Activated CD8-positive, alpha-beta T cell treated with anti-CD3 and anti-CD28 coated beads for 36 hours (primary cell): Measurements from ENCODE around the gene MRGPRX1. TPM values are rescaled to one million over a fixed set of nuclear protein-coding genes. Genes with fewer than 3 reads are reported as not detected.
"Not testable (repeated sequence)": the region's sequence is repeated elsewhere in the genome, so short reads cannot be mapped to it uniquely, and the experiment has no call there.

ENCODE experiments used
- ATAC-seq: fragments of 200-7000 bp; cut with Tn5 transposase; one replicate; pipeline ENCODE4 v1.10.0; 2021; ENCODE audit warnings: mild to moderate bottlenecking, moderate library complexity
- CTCF ChIA-PET: fragments of 350-600 bp; sonication (Branson Sonifier 250); formaldehyde crosslinking; loops from one replicate; lab custom pipeline; 2021; ENCODE audit warnings: antibody characterized with exemption; lab: Charles Lee
- POLR2A ChIA-PET: fragments of 350-600 bp; sonication (Branson Sonifier 250); formaldehyde crosslinking; loops from one replicate; lab custom pipeline; 2021; ENCODE audit warnings: antibody characterized with exemption; lab: Charles Lee
- DNase-seq: peaks from one replicate; pipeline ENCODE4 v3.0.0-alpha.2; 2020
- H3K27ac Mint-ChIP-seq: one replicate; pipeline ENCODE4 v1.8.0; 2021; ENCODE audit warnings: mild to moderate bottlenecking, mixed read lengths
- H3K27me3 Mint-ChIP-seq: one replicate; pipeline ENCODE4 v1.8.0; 2021; ENCODE audit warnings: mixed read lengths
- H3K36me3 Mint-ChIP-seq: one replicate; pipeline ENCODE4 v1.8.0; 2021; ENCODE audit warnings: low read depth, mixed read lengths
- H3K4me1 Mint-ChIP-seq: one replicate; pipeline ENCODE4 v1.8.0; 2021; ENCODE audit warnings: low read depth, mixed read lengths
- H3K4me3 Mint-ChIP-seq: one replicate; pipeline ENCODE4 v1.8.0; 2021; ENCODE audit warnings: mild to moderate bottlenecking, moderate library complexity, mixed read lengths
- H3K9me3 Mint-ChIP-seq: one replicate; pipeline ENCODE4 v1.8.0; 2021; ENCODE audit warnings: mixed read lengths
- intact Hi-C: fragments of 100-400 bp; cut with micrococcal nuclease; formaldehyde crosslinking; loops from one replicate; pipeline ENCODE4 v1.10.0; 2022
- total RNA-seq, 2 experiments: library from RNA; stranded (reverse); gene quantifications; one replicate each; pipeline ENCODE4 v1.2.3, GENCODE V29; 2021
- TF ChIP-seq, protein P1 (sequence below): fragments of 200-600 bp; IDR thresholded peaks from one replicate; pipeline ENCODE4 v1.8.0; 2022; ENCODE audit warnings: antibody characterized with exemption, mild to moderate bottlenecking

Gene MRGPRX1
- total RNA-seq, 2 experiments from 2014 or later = not detected

DNA sequence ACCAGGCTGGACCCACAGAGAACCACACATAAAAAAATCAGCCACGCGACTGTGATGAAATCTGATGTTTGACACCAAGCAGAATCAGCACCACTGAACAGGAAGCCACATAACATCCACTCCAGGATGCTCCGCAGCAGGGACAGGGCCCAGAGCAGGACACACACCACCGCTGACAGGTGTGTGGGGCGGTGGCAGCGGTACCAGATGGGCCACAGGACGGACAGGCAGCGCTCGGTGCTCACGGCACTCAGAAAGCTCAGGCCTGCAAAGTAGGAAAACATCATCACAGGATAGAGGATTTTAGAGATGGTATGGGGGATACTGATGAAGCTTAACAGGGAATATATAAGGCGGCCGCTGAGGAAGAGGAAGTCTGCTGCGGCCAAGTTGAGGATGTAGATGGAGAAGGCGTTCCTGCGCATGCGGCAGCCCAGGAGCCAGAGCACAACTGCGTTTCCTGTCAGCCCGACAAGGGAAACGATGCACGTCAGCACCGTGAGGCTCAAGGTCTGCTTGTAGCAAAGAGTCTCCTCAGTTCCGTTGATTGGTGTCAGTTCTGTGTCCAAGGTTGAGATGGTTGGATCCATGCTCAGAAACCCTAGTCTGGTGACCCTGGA, 4.9 kb downstream of the MRGPRX1 start:
- Mint-ChIP-seq H3K27me3 (no peaks in the 10 kb centered on the region), H3K36me3 (no peaks in the 10 kb centered on the region), H3K27ac (no peak overlapping the region), H3K9me3 (no peaks in the 10 kb centered on the region), H3K4me3 (no peak overlapping the region), H3K4me1 (no peaks in the 10 kb centered on the region)
- TF ChIP-seq, protein P1, sequence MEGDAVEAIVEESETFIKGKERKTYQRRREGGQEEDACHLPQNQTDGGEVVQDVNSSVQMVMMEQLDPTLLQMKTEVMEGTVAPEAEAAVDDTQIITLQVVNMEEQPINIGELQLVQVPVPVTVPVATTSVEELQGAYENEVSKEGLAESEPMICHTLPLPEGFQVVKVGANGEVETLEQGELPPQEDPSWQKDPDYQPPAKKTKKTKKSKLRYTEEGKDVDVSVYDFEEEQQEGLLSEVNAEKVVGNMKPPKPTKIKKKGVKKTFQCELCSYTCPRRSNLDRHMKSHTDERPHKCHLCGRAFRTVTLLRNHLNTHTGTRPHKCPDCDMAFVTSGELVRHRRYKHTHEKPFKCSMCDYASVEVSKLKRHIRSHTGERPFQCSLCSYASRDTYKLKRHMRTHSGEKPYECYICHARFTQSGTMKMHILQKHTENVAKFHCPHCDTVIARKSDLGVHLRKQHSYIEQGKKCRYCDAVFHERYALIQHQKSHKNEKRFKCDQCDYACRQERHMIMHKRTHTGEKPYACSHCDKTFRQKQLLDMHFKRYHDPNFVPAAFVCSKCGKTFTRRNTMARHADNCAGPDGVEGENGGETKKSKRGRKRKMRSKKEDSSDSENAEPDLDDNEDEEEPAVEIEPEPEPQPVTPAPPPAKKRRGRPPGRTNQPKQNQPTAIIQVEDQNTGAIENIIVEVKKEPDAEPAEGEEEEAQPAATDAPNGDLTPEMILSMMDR = no peak
- CTCF ChIA-PET = no interaction called here
- POLR2A ChIA-PET = no interaction called here
- intact Hi-C loops = no loop called here
- ATAC-seq (no peak), DNase-seq (no peak)

DNA sequence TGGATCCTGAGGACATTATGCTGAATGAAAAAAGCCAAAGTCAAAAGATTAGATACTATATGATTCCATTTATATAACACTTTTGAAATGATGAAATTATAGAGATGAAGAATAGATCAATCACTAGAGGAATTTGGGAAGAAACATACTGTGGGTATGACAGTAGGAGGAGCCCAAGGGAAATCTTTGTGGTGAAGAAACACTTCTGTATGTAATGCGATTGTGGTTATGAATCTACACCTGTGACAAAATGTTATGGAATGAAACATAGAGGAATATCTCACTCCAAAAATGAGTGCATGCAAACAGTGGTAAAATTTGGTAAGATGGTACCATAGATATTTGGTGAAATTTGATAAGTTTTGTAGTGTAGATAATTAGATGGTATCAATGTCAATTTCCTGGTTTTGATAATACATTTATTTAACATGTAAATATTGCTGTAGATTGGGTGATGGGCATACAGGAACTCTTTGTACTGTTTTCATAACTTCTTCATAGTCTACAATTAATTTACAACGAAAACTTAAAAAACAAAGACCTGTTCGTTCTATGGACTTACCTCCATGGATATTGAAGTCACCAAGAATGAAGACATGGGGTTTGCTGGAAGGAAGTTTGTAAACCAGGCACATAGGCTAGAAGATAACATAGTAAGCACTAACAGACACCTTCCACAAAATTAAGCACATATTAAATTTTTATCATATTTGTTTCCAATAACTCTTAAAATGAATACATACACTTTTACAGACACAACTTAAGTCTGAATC, 11.5 kb downstream of the MRGPRX1 start:
- H3K27ac Mint-ChIP-seq = no peak overlapping the region
- ChIA-PET CTCF (no interaction called here), POLR2A (no interaction called here)
- no peaks in the 10 kb centered on the region for H3K36me3 Mint-ChIP-seq
- DNase-seq = no peak
- no peak for ATAC-seq
- no peaks in the 10 kb centered on the region for H3K4me1 Mint-ChIP-seq
- intact Hi-C loops = no loop called here
- TF ChIP-seq, protein P1 = no peak
- H3K27me3 Mint-ChIP-seq = no peaks in the 10 kb centered on the region
- H3K4me3 Mint-ChIP-seq = no peak overlapping the region
- H3K9me3 Mint-ChIP-seq = peaks cover 4% of the 10 kb centered on the region

DNA sequence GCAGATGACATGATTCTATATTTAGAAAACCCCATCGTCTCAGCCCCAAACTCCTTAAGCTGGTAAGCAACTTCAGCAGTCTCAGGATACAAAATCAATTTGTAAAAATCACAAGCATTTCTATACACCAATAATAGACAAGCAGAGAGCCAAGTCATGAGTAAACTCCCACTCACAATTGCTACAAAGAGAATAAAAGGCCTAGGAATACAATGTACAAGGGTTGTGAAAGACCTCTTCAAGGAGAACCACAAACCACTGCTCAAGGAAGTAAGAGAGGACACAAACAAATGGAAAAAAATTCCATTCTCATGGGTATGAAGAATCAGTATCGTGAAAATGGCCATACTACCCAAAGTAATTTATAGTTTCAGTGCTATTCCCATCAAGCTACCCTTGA, 13.8 kb downstream of the MRGPRX1 start:
- H3K9me3 Mint-ChIP-seq, intact Hi-C loops, H3K36me3 Mint-ChIP-seq, H3K27ac Mint-ChIP-seq, POLR2A ChIA-PET, H3K4me3 Mint-ChIP-seq, CTCF ChIA-PET, H3K27me3 Mint-ChIP-seq, H3K4me1 Mint-ChIP-seq, ATAC-seq, DNase-seq: not testable (repeated sequence)

DNA sequence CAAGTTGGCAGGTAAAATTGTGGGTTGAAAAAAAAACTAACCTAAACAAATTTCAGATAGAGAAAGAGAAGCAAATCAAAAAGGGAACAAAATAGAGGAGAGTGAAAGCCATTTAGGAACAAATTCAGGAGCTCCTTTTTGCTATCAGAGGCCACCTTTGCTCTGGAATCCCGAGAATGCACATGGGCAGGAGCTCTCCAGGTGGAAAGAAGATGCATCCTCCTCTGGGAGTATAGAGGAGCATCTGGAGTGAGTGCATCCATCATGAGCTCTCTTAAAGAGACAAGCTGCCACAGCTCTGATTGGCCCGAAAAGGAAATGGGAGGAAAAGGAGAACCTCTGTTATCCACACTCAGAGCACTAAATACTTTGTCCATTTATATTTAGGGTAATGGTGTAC, 26.3 kb downstream of the MRGPRX1 start:
- Mint-ChIP-seq H3K4me3 (no peak overlapping the region), H3K4me1 (no peaks in the 10 kb centered on the region), H3K27me3 (peaks cover 3% of the 10 kb centered on the region), H3K36me3 (no peaks in the 10 kb centered on the region), H3K9me3 (no peaks in the 10 kb centered on the region), H3K27ac (no peak overlapping the region)
- intact Hi-C loops = no loop called here
- ChIA-PET POLR2A (no interaction called here), CTCF (no interaction called here)
- DNase-seq = no peak
- TF ChIP-seq, protein P1 = no peak
- ATAC-seq = no peak

DNA sequence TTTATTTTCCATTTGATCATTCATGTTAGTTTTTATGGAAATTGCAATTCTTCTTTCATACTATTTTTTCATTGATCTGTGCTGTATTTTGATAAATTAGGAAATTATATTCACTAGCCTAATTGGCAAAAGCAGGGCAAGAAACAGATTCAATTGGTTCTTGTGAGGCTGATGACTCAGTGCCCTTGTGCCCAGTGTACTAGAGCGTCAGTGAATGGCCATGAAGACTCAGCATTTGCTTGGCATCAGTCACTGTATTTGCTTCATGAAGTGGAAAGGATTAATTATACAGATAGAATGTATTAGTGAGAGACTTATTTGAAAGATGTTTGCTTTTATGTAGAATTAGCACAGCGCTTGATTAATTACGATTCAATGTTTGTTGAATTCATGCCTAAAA, 31.8 kb downstream of the MRGPRX1 start:
- Mint-ChIP-seq H3K27ac (no peak overlapping the region), H3K4me3 (no peak overlapping the region), H3K9me3 (no peaks in the 10 kb centered on the region), H3K27me3 (peaks cover 3% of the 10 kb centered on the region), H3K4me1 (no peaks in the 10 kb centered on the region), H3K36me3 (no peaks in the 10 kb centered on the region)
- ATAC-seq (no peak), DNase-seq (no peak)
- ChIA-PET CTCF (no interaction called here), POLR2A (no interaction called here)
- intact Hi-C loops = no loop called here
- TF ChIP-seq, protein P1 = no peak

DNA sequence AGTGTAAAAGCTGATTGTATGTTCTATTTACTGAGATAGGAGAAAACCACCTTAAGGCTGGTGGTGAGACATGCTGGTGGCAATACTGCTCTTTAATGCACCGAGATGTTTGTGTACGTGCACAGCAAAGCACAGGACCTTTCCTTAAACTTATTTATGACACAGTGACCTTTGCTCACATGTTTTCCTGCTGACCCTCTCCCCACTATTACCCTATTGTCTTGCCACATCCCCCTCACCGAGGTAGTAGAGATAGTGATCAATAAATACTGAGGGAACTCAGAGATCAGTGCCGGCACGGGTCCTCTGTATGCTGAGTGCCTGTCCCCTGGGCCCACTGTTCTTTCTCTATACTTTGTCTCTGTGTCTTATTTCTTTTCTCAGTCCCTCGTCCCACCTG, 38.6 kb downstream of the MRGPRX1 start:
- H3K36me3 Mint-ChIP-seq, H3K9me3 Mint-ChIP-seq, H3K4me1 Mint-ChIP-seq, CTCF ChIA-PET, ATAC-seq, H3K4me3 Mint-ChIP-seq, intact Hi-C loops, H3K27ac Mint-ChIP-seq, DNase-seq, POLR2A ChIA-PET: not testable (repeated sequence)
- peaks cover 40% of the 10 kb centered on the region for H3K27me3 Mint-ChIP-seq

DNA sequence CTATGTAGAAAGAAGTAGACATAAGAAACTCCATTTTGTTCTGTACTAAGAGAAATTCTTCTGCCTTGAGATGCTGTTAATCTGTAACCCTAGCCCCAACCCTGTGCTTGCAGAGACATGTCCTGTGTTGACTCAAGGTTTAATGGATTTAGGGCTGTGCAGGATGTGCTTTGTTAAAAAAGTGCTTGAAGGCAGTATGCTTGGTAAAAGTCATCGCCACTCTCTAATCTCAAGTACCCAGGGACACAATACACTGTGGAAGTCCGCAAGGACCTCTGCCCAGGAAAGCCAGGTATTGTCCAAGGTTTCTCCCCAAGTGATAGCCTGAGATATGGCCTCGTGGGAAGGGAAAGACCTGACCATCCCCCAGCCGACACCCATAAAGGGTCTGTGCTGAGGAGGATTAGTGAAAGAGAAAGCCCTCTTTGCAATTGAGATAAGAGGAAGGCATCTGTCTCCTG, 39.0 kb downstream of the MRGPRX1 start:
- POLR2A ChIA-PET, H3K27ac Mint-ChIP-seq, ATAC-seq, H3K9me3 Mint-ChIP-seq, intact Hi-C loops, CTCF ChIA-PET, DNase-seq, H3K36me3 Mint-ChIP-seq, H3K4me1 Mint-ChIP-seq, H3K4me3 Mint-ChIP-seq: not testable (repeated sequence)
- H3K27me3 Mint-ChIP-seq = peaks cover 40% of the 10 kb centered on the region

DNA sequence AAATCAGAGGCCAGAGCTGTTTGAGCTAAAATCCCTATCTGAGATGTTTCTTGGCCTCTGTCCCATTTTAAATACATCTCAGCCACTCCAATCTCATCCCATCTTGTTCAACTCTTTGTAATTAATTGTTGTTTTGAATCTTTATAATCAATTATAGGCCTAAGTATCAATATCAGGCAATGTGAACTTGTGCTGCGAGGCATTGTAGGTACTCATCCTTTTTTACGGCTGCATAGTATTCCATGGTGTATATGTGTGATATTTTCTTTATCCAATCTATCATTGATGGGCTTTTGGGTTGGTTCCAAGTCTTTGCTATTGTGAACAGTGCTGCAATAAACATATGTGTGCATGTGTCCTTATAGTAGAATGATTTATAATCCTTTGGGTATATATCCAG, 47.5 kb downstream of the MRGPRX1 start:
- H3K27ac Mint-ChIP-seq, CTCF ChIA-PET, H3K4me3 Mint-ChIP-seq, intact Hi-C loops, POLR2A ChIA-PET, H3K27me3 Mint-ChIP-seq, H3K36me3 Mint-ChIP-seq, DNase-seq, H3K9me3 Mint-ChIP-seq, ATAC-seq, H3K4me1 Mint-ChIP-seq: not testable (repeated sequence)
